Erythroblast (primary cell): ENCODE results near the gene AMMECR1.

Experiments
- GATA1 ChIP-seq: IDR thresholded peaks from 2 replicates; pipeline ENCODE4 v1.6.1; 2011; ENCODE audit warnings: low read depth, mild to moderate bottlenecking, control low read depth, low read length, moderate library complexity
- POLR2A ChIP-seq: IDR thresholded peaks from 2 replicates; pipeline ENCODE4 v1.6.1; 2011; ENCODE audit warnings: mild to moderate bottlenecking, low read length

DNA sequence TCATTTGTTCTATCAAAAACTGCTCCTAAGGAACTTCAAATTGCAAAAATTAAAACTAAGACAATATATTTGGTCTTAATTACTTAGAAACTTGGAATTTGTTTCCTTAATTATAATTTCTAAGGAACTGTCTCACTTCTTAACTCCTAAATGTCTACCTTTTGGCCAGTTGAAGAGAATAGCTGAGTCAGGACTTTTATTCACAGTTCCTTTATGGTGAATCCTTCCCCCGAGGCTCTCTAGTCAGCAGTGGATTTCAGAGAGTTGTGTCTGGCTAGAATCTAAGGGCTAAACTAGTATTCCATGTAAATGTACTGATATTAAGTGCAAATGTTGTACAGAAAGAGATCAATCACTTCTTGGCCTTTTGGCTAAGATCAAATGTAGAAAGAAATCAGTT, 69.3 kb downstream of the AMMECR1 start:
- TF ChIP-seq POLR2A (no peak), GATA1 (no peak)
